Measurements from ENCODE around the gene HRG. TPM values are rescaled to one million over a fixed set of nuclear protein-coding genes. Genes with fewer than 3 reads are reported as not detected.

HRG gene
- total and polyA plus RNA-seq, 2 of the 8 experiments (the other 6 are each of a cell fraction or from before 2014, with no cell fraction given): 0.03 to 0.15 TPM

DNA sequence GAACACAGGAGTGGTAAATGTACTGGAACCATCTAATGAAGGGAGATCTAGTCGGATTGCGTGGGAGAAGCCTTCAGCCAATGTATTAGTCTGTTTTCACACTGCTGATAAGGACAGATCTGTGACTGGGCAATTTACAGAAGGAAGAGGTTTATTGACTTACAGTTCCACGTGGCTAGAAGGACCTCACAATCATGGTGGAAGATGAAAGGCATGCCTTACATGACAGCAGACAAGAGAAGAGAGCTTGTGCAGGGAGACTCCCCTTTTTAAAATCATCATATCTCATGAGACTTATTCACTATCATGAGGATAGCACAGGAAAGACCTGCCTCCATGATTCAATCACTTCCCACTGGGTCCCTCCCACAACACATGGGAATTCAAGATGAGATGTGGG, 17.0 kb downstream of the HRG start (continued):
- no peak for TF ChIP-seq CEBPB (IDR thresholded peaks at IDR 0.05; ENCODE audit: low read depth, low read length)
